Measurements from ENCODE around the gene SURF6. TPM values are rescaled to one million over a fixed set of nuclear protein-coding genes. Genes with fewer than 3 reads are reported as not detected.

The SURF6 gene
- total and polyA plus RNA-seq, 2 experiments from 2014 or later = 17.6 to 27.6 TPM

DNA sequence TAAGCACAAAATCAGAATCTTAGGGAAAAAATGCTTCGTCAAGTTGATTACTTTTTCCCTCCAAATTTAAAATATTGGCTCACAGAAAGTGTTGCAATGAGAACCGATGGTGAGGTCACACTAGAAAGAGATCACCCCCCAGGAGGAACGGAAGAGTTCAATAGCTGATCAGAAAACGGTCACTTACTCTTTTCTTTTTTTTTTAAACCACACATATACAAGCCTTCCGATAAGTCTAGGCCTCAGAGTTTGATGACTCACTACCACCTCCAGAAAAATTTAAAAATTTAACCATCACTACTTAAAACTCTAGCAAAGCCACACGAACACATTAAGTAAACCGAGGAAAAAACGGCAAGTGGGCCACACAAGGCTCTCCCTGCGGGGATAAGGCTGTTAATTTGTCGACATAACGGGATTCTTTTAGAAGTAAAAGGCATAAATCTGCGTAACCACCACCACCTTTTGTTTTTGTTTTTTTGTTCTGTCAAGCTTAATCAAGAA is 38.7 kb upstream of the SURF6 start (continued):
- TF ChIP-seq, protein P1, sequence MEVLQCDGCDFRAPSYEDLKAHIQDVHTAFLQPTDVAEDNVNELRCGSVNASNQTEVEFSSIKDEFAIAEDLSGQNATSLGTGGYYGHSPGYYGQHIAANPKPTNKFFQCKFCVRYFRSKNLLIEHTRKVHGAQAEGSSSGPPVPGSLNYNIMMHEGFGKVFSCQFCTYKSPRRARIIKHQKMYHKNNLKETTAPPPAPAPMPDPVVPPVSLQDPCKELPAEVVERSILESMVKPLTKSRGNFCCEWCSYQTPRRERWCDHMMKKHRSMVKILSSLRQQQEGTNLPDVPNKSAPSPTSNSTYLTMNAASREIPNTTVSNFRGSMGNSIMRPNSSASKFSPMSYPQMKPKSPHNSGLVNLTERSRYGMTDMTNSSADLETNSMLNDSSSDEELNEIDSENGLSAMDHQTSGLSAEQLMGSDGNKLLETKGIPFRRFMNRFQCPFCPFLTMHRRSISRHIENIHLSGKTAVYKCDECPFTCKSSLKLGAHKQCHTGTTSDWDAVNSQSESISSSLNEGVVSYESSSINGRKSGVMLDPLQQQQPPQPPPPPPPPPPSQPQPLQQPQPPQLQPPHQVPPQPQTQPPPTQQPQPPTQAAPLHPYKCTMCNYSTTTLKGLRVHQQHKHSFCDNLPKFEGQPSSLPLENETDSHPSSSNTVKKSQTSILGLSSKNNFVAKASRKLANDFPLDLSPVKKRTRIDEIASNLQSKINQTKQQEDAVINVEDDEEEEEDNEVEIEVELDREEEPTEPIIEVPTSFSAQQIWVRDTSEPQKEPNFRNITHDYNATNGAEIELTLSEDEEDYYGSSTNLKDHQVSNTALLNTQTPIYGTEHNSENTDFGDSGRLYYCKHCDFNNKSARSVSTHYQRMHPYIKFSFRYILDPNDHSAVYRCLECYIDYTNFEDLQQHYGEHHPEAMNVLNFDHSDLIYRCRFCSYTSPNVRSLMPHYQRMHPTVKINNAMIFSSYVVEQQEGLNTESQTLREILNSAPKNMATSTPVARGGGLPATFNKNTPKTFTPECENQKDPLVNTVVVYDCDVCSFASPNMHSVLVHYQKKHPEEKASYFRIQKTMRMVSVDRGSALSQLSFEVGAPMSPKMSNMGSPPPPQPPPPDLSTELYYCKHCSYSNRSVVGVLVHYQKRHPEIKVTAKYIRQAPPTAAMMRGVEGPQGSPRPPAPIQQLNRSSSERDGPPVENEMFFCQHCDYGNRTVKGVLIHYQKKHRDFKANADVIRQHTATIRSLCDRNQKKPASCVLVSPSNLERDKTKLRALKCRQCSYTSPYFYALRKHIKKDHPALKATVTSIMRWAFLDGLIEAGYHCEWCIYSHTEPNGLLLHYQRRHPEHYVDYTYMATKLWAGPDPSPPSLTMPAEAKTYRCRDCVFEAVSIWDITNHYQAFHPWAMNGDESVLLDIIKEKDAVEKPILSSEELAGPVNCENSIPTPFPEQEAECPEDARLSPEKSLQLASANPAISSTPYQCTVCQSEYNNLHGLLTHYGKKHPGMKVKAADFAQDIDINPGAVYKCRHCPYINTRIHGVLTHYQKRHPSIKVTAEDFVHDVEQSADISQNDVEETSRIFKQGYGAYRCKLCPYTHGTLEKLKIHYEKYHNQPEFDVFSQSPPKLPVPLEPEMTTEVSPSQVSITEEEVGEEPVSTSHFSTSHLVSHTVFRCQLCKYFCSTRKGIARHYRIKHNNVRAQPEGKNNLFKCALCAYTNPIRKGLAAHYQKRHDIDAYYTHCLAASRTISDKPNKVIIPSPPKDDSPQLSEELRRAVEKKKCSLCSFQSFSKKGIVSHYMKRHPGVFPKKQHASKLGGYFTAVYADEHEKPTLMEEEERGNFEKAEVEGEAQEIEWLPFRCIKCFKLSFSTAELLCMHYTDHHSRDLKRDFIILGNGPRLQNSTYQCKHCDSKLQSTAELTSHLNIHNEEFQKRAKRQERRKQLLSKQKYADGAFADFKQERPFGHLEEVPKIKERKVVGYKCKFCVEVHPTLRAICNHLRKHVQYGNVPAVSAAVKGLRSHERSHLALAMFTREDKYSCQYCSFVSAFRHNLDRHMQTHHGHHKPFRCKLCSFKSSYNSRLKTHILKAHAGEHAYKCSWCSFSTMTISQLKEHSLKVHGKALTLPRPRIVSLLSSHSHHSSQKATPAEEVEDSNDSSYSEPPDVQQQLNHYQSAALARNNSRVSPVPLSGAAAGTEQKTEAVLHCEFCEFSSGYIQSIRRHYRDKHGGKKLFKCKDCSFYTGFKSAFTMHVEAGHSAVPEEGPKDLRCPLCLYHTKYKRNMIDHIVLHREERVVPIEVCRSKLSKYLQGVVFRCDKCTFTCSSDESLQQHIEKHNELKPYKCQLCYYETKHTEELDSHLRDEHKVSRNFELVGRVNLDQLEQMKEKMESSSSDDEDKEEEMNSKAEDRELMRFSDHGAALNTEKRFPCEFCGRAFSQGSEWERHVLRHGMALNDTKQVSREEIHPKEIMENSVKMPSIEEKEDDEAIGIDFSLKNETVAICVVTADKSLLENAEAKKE (CRISPR knock-in tag; IDR thresholded peaks at IDR 0.05) = no peak
- no peak for TF ChIP-seq JUNB (IDR thresholded peaks at IDR 0.05; ENCODE audit: unreplicated experiment)
- TF ChIP-seq, protein P2, sequence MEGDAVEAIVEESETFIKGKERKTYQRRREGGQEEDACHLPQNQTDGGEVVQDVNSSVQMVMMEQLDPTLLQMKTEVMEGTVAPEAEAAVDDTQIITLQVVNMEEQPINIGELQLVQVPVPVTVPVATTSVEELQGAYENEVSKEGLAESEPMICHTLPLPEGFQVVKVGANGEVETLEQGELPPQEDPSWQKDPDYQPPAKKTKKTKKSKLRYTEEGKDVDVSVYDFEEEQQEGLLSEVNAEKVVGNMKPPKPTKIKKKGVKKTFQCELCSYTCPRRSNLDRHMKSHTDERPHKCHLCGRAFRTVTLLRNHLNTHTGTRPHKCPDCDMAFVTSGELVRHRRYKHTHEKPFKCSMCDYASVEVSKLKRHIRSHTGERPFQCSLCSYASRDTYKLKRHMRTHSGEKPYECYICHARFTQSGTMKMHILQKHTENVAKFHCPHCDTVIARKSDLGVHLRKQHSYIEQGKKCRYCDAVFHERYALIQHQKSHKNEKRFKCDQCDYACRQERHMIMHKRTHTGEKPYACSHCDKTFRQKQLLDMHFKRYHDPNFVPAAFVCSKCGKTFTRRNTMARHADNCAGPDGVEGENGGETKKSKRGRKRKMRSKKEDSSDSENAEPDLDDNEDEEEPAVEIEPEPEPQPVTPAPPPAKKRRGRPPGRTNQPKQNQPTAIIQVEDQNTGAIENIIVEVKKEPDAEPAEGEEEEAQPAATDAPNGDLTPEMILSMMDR (conservative IDR thresholded peaks at IDR 0.05; ENCODE audit: low read depth in 2 of 2) = no peak
- TF ChIP-seq NANOG (IDR thresholded peaks at IDR 0.05; ENCODE audit: borderline replicate concordance) = no peak
- no peak for TF ChIP-seq EZH2phosphoT487 (IDR thresholded peaks at IDR 0.05; ENCODE audit: unreplicated experiment)
- no peak for TF ChIP-seq ZNF114 (CRISPR knock-in tag; IDR thresholded peaks at IDR 0.05)
- no peak for TF ChIP-seq POLR2AphosphoS5 (IDR thresholded peaks at IDR 0.05; ENCODE audit: low read depth)

DNA sequence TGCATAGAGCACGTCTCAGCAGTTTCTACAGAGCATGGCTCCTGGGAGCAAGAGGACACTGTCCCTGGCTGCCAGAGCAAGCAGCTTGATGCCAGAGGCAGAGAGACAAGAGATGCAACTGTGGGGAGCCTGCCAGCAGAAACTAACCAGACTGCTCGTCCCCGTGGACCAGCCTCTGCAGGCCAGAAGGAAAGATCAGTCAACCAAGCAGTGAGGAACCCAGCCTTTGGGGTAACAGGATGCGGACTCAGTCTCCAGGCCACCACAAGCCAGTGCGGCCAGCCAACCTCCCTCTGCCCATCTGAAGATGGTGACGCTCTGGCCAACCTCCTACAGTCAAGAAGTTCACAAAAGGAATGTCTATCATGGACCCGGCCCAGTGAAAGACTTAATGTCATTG is 36.2 kb upstream of the SURF6 start:
- Mint-ChIP-seq H3K36me3 (ENCODE audit: low read depth) (peaks cover 42% of the 10 kb centered on the region), H3K4me1 (peaks cover 18% of the 10 kb centered on the region), H3K9me3 (peaks cover 4% of the 10 kb centered on the region; the same call in 2 of the 3 replicates), H3K27ac (no peak overlapping the region), H3K4me3 (no peak overlapping the region), H3K27me3 (ENCODE audit: insufficient read depth, low read depth, poor library complexity) (peaks cover 17% of the 10 kb centered on the region)
- Histone ChIP-seq H3F3A (replicated peaks; ENCODE audit: low read depth) (no peaks in the 10 kb centered on the region), H3K9me2 (ENCODE audit: insufficient read depth) (no peaks in the 10 kb centered on the region), H3K27ac (ENCODE audit: low read depth) (no peak overlapping the region), H2AFZ (no peak overlapping the region), H3K4me1 (ENCODE audit: insufficient read depth) (peaks cover 10% of the 10 kb centered on the region; the same call in 1 of the 2 replicates), H3K4me3 (no peak overlapping the region), H3K27me3 (ENCODE audit: insufficient read depth) (peaks cover 6% of the 10 kb centered on the region), H3K4me2 (no peak overlapping the region), H4K20me1 (replicated peaks; ENCODE audit: insufficient read depth) (peaks cover 69% of the 10 kb centered on the region), H3K36me3 (ENCODE audit: insufficient read depth) (peaks cover 7% of the 10 kb centered on the region; the same call in 1 of the 2 replicates), H3K79me2 (replicated peaks; ENCODE audit: insufficient read depth) (peaks cover 81% of the 10 kb centered on the region)
- ATAC-seq (no peak), DNase-seq (ENCODE audit: low spot score) (no peak)
- no peak for TF ChIP-seq EZH2phosphoT487 (IDR thresholded peaks at IDR 0.05; ENCODE audit: unreplicated experiment)
- TF ChIP-seq EZH2 (IDR thresholded peaks at IDR 0.05; ENCODE audit: low read depth, unreplicated experiment) = no peak
- no peak for TF ChIP-seq STAT1 (IDR thresholded peaks at IDR 0.05; ENCODE audit: unreplicated experiment)
- no peak for TF ChIP-seq ZNF114 (CRISPR knock-in tag; IDR thresholded peaks at IDR 0.05)
- TF ChIP-seq CREB1 (CRISPR knock-in tag; IDR thresholded peaks at IDR 0.05; ENCODE audit: low read depth) = no peak
- no peak for TF ChIP-seq NANOG (IDR thresholded peaks at IDR 0.05; ENCODE audit: borderline replicate concordance)
- TF ChIP-seq ZNF331 (CRISPR knock-in tag; IDR thresholded peaks at IDR 0.05; ENCODE audit: low read depth) = no peak
- no peak for TF ChIP-seq POLR2AphosphoS5 (IDR thresholded peaks at IDR 0.05; ENCODE audit: low read depth)
